NB4 (cell line): ENCODE measurements around the gene MYO18A.
A peak's percentile ranks its signal among the peaks of the same experiment; 100 is the strongest.

Experiments
- POLR2A ChIP-seq: IDR thresholded peaks from 2 replicates; pipeline ENCODE4 v1.6.1; 2011; ENCODE audit warnings: mild to moderate bottlenecking; ENCODE audit not compliant: insufficient read length; ENCODE audit errors: extremely low read depth
- TF ChIP-seq, protein P1 (sequence below): IDR thresholded peaks from 2 replicates; pipeline ENCODE4 v1.6.1; 2011; ENCODE audit warnings: low read depth, low read length
- TF ChIP-seq, protein P2 (sequence below): IDR thresholded peaks from one replicate; pipeline ENCODE4 v1.5.1; 2012; ENCODE audit warnings: low read depth, low read length

DNA sequence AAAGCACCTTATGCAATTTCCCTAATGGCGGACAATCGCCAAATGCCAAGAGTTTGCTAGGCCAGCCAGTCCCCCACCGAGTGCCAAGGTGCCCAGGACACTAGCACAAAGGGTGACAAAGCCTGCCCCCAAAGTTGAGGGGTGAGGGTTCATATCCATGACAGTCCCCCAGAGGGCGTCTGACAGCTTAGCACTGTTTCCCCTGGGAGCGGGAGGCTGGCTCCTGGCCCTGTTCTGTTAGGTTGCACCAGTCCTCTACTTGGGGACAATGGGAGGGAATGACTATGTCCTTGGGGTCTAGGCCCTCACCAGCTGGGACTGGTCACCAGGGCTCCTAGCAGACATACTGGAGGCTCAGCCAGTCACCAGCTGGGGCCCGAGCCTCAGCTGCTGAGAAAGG, 66.9 kb downstream of the MYO18A start:
- no peak for TF ChIP-seq POLR2A
- TF ChIP-seq, protein P1, sequence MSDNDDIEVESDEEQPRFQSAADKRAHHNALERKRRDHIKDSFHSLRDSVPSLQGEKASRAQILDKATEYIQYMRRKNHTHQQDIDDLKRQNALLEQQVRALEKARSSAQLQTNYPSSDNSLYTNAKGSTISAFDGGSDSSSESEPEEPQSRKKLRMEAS: no peak
- TF ChIP-seq, protein P2, sequence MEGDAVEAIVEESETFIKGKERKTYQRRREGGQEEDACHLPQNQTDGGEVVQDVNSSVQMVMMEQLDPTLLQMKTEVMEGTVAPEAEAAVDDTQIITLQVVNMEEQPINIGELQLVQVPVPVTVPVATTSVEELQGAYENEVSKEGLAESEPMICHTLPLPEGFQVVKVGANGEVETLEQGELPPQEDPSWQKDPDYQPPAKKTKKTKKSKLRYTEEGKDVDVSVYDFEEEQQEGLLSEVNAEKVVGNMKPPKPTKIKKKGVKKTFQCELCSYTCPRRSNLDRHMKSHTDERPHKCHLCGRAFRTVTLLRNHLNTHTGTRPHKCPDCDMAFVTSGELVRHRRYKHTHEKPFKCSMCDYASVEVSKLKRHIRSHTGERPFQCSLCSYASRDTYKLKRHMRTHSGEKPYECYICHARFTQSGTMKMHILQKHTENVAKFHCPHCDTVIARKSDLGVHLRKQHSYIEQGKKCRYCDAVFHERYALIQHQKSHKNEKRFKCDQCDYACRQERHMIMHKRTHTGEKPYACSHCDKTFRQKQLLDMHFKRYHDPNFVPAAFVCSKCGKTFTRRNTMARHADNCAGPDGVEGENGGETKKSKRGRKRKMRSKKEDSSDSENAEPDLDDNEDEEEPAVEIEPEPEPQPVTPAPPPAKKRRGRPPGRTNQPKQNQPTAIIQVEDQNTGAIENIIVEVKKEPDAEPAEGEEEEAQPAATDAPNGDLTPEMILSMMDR: peak; percentile 44
